ENCODE results near the gene RIT2.

- TF ChIP-seq CTCF (IDR thresholded peaks at IDR 0.05; ENCODE audit: insufficient read depth, low read length, poor library complexity, severe bottlenecking): no peak
- no peak for TF ChIP-seq EZH2phosphoT487 (conservative IDR thresholded peaks at IDR 0.05; ENCODE audit: low read length)
Measured at GRCh38 chr18:42778445-42779042, 336.9 kb downstream of the RIT2 start.
